SIG-M5 treated with dmso at 0.1 percent for 504 hours (cell line): ENCODE results near the gene OR5A1.

Source experiments
- DNase-seq: peaks from one replicate; lab custom pipeline; 2025; ENCODE audit not compliant: unreplicated experiment; lab: John Stamatoyannopoulos, UW

OR5A1 gene

DNA sequence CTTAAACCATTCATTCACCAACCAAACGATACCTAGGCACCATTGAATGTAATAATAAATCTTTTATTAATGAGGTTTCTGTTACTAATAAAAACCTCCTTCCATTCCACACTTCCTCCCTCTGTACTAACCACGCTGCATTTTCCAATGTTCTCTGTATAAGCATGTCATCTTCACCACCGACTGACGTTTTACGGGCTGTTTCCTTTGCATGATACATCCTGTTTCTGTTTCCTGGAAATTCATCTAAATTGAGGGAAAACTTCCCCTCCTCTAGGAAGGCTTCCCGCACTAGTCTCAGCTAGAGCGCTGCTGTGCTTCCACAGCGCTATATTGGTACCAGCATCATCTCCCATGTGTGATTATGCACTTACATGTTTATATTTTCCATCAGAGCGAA lies 38.9 kb downstream of the OR5A1 start:
- DNase-seq, result no peak

DNA sequence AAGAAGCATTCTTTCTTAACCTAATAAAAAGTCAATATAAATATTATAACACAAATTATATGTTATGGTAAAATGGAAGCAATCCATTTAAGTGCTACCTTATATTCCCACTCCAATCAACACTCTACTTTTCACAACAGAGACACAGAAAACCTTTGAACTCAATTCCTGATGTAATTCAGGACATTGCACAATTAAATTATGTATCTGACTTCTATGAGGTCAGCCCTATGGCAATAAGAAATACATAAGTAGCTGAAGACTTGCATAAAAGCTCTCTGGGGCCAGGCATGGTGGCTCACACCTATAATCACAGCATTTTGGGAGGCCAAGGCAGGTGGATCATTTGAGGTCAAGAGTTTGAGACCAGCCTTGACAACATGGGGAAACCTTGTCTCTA lies 43.6 kb downstream of the OR5A1 start:
- DNase-seq, result no peak

DNA sequence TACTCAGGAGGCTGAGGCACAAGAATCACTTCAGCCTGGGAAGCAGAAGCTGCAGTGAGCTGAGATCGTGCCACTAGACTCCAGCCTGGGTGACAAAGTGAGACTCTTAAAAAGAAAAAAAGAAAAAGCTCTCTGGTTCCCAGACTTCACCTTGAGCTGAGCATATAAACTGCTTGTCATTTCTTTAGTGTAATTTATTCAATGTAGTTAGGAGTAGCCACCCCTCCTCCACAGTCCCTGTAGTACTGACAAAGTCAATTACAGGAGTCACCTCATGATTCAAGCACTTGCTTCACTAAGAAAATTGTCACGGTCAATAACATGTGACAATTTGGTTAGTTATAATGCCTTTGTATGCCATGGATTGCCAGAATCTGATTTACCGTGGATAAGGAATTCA lies 44.1 kb downstream of the OR5A1 start:
- no peak for DNase-seq
